K562 (cell line): ENCODE measurements around the gene CASP9. TPM values are rescaled to one million over a fixed set of nuclear protein-coding genes. Genes with fewer than 3 reads are reported as not detected.

Experiments
- ATAC-seq: fragments of 200-7000 bp; cut with Tn5 transposase; 3 replicates; pipeline ENCODE4 v1.9.1; 2020; ENCODE audit warnings: moderate library complexity
- Bru-seq: library from RNA; stranded (reverse); fragments of 400-500 nt; gene quantifications from one replicate; lab custom pipeline; 2021; lab: Mats Ljungman, UMichigan
- BruChase-seq, 2 experiments: library from RNA; stranded (reverse); fragments of 400-500 nt; gene quantifications; one replicate each; lab custom pipeline; 2021; lab: Mats Ljungman, UMichigan
- BruUV-seq: library from RNA; stranded (reverse); fragments of 400-500 nt; replicated peaks from 2 replicates; lab custom pipeline; 2021; lab: Mats Ljungman, UMichigan
- CTCF ChIA-PET: fragments of 300-600 bp; formaldehyde crosslinking; extraction: SDS; loops from one replicate; lab custom pipeline; 2021; ENCODE audit warnings: low intra/inter-chr PET ratio; lab: Yijun Ruan, JAX
- POLR2A ChIA-PET: fragments of 300-600, 350-650 bp; sonication (Branson Sonifier 250); formaldehyde crosslinking; extraction: SDS; loops from one replicate; lab custom pipeline; 2021; ENCODE audit warnings: antibody characterized with exemption, inconsistent platforms; lab: Yijun Ruan, JAX
- DNase-seq, 4 experiments: peaks; one replicate each; pipeline versions ENCODE4 v3.0.0 to v3.0.0-alpha.2; 2011 to 2018; ENCODE audit warnings: low spot score in 3 of 4, mixed read lengths in 3 of 4; ENCODE audit errors: extremely low read depth in 1 of 4
- FAIRE-seq: peaks from 2 replicates; lab custom pipeline; 2011; peaks lifted over from hg19 to GRCh38; lab: Jason Lieb, UNC
- H2AFZ ChIP-seq: 2 replicates; pipeline ENCODE4 v1.6.0; 2011; ENCODE audit warnings: low read depth, low read length, control low read depth, inconsistent platforms
- H3K27ac ChIP-seq: fragments of 200-600 bp; 3 replicates; pipeline ENCODE4 v1.8.0; 2011; ENCODE audit warnings: low read depth, mild to moderate bottlenecking, control low read depth, inconsistent platforms, low read length, moderate library complexity, mixed read lengths; ENCODE audit errors: extremely low read depth
- H3K27me3 ChIP-seq, 2 experiments: fragments of 300-600 bp in 1 of 2; 2 replicates in 1 of 2; 3 replicates in 1 of 2; pipeline versions ENCODE4 v1.6.0 to v1.8.0; 2011; ENCODE audit warnings: inconsistent platforms in 2 of 2, low read length in 2 of 2, mild to moderate bottlenecking in 1 of 2, mixed read lengths in 1 of 2, moderate library complexity in 1 of 2; ENCODE audit not compliant: control insufficient read depth in 2 of 2, insufficient read depth in 2 of 2
- H3K36me3 ChIP-seq: fragments of 300-600 bp; 3 replicates; pipeline ENCODE4 v1.8.0; 2011; ENCODE audit warnings: mild to moderate bottlenecking, low read length, inconsistent platforms; ENCODE audit not compliant: control insufficient read depth, insufficient read depth
- H3K4me1 ChIP-seq, 2 experiments: fragments of 200-600 bp in 1 of 2; replicated peaks in 1 of 2; 2 replicates in 1 of 2; 3 replicates in 1 of 2; pipeline versions ENCODE4 v1.5.1 to v1.8.0; 2011; ENCODE audit warnings: inconsistent platforms in 2 of 2, low read length in 2 of 2, mild to moderate bottlenecking in 1 of 2, mixed read lengths in 1 of 2, moderate library complexity in 1 of 2; ENCODE audit not compliant: control insufficient read depth in 2 of 2, insufficient read depth in 2 of 2
- H3K4me2 ChIP-seq: 2 replicates; pipeline ENCODE4 v1.6.1; 2011; ENCODE audit warnings: low read length, control low read depth, inconsistent platforms, mixed read lengths; ENCODE audit not compliant: insufficient read depth
- H3K4me3 ChIP-seq: fragments of 200-600 bp; sonication (generic), shearing (Covaris generic); 2 replicates; pipeline ENCODE4 v1.5.1; 2016; ENCODE audit warnings: control low read depth, inconsistent platforms
- H3K79me2 ChIP-seq: fragments of 200-600 bp; 3 replicates; pipeline ENCODE4 v1.8.0; 2011; ENCODE audit warnings: low read length, inconsistent platforms; ENCODE audit not compliant: control insufficient read depth, insufficient read depth
- H3K9ac ChIP-seq, 2 experiments: 2 replicates each; pipeline versions ENCODE4 v1.6.0 to v1.6.1; 2011; ENCODE audit warnings: low read depth in 2 of 2, low read length in 2 of 2, control low read depth in 1 of 2, inconsistent platforms in 1 of 2, mild to moderate bottlenecking in 1 of 2, mixed read lengths in 1 of 2; ENCODE audit not compliant: insufficient read depth in 1 of 2
- H3K9me1 ChIP-seq: one replicate; pipeline ENCODE4 v1.6.0; 2011; ENCODE audit warnings: inconsistent platforms, mild to moderate bottlenecking, low read length, moderate library complexity; ENCODE audit not compliant: control insufficient read depth, insufficient read depth
- H3K9me3 ChIP-seq: replicated peaks from 2 replicates; pipeline ENCODE4 v1.5.1; 2011; ENCODE audit warnings: low read depth, low read length, inconsistent platforms; ENCODE audit not compliant: control insufficient read depth, insufficient read depth
- H4K20me1 ChIP-seq: replicated peaks from 2 replicates; pipeline ENCODE4 v1.6.1; 2011; ENCODE audit warnings: low read length, inconsistent platforms, mixed read lengths; ENCODE audit not compliant: control insufficient read depth, insufficient read depth
- EGR1 ChIP-seq: fragments of 450-650 bp; conservative IDR thresholded peaks from 2 replicates; pipeline ENCODE4 v1.6.1; 2017; ENCODE audit warnings: mild to moderate bottlenecking
- ETV1 ChIP-seq: fragments of 450-650 bp; conservative IDR thresholded peaks from 2 replicates; pipeline ENCODE4 v1.6.1; 2016; ENCODE audit warnings: missing genetic modification characterization, control low read depth, low read depth, missing compliant biosample characterization
- GABPB1 ChIP-seq: sonication (generic); formaldehyde crosslinking; IDR thresholded peaks from 2 replicates; pipeline ENCODE4 v1.8.0; 2022; ENCODE audit warnings: mild to moderate bottlenecking, missing genetic modification reagents
- GTF3C2 ChIP-seq: IDR thresholded peaks from 3 replicates; pipeline ENCODE4 v1.6.1; 2011; ENCODE audit warnings: borderline replicate concordance, mild to moderate bottlenecking, moderate library complexity; ENCODE audit not compliant: insufficient read length; ENCODE audit errors: extremely low read depth
- HDAC1 ChIP-seq, 2 experiments: fragments of 450-650 bp; IDR thresholded peaks; 2 replicates each; pipeline ENCODE4 v1.6.1; 2016 to 2017; ENCODE audit warnings: inconsistent platforms in 1 of 2, mild to moderate bottlenecking in 1 of 2, moderate library complexity in 1 of 2
- ILK ChIP-seq: fragments of 450-650 bp; IDR thresholded peaks from 2 replicates; pipeline ENCODE4 v1.6.1; 2016; ENCODE audit warnings: missing genetic modification characterization, low read depth, mild to moderate bottlenecking, missing compliant biosample characterization, moderate library complexity, borderline replicate concordance
- NFIX ChIP-seq: fragments of 250-450 bp; sonication (Bioruptor Pico); IDR thresholded peaks from 2 replicates; pipeline ENCODE4 v1.4.0; 2020; ENCODE audit warnings: low read depth, mild to moderate bottlenecking, moderate library complexity
- POLR2A ChIP-seq: fragments of 450-650 bp; conservative IDR thresholded peaks from 2 replicates; pipeline ENCODE4 v1.6.1; 2016
- SOX6 ChIP-seq: fragments of 450-650 bp; IDR thresholded peaks from 2 replicates; pipeline ENCODE4 v1.6.1; 2014; ENCODE audit warnings: mild to moderate bottlenecking
- ZBED1 ChIP-seq: IDR thresholded peaks from 2 replicates; pipeline ENCODE4 v1.6.1; 2014
- ZNF444 ChIP-seq: fragments of 250-450 bp; sonication (Bioruptor Pico); IDR thresholded peaks from 2 replicates; pipeline ENCODE4 v1.4.0; 2020; ENCODE audit warnings: mild to moderate bottlenecking, moderate library complexity
- WGBS: fragments of 100-300 bp; shearing (Covaris generic); methylation state at CpG from one replicate; pipeline ENCODE4 v1.1.6; 2016; ENCODE audit warnings: low coverage, mixed read lengths; ENCODE audit not compliant: insufficient coverage; ENCODE audit errors: missing lambda C conversion rate; 5-methylcytosine and 5-hydroxymethylcytosine counted together
- in situ Hi-C: fragments of 300-500 bp; cut with MboI; formaldehyde crosslinking; loops from 4 replicates; pipeline ENCODE4 v1.15.0; 2018; ENCODE audit warnings: inconsistent platforms, mixed read lengths
- intact Hi-C: fragments of 100-400 bp; cut with micrococcal nuclease; formaldehyde crosslinking; loops from 2 replicates; pipeline ENCODE4 v1.14.2; 2022
- long read RNA-seq, 3 experiments: library from polyadenylated mRNA in 2 of 3; library from RNA in 1 of 3; unstranded in 2 of 3; stranded (forward) in 1 of 3; transcript quantifications; one replicate each; pipeline ENCODE4 v2.0.0, GENCODE V29; 2019 to 2022
- polyA minus RNA-seq, 3 experiments: library from RNA; depleted of rRNA, polyadenylated mRNA; stranded (reverse); fragments of >200 nt; gene quantifications; 2 replicates each; pipeline ENCODE4 v1.2.3, GENCODE V29; 2011
- polyA plus RNA-seq, 8 experiments: library from polyadenylated mRNA; depleted of rRNA in 4 of 8; stranded (reverse) in 5 of 8; unstranded in 3 of 8; fragments of >200 nt; fragmentation: Nextera tagmentation in 2 of 8; fragmentation: Illumina TruSeq in 1 of 8; extraction: Ambion mirVana in 2 of 8; extraction: Trizol in 1 of 8; gene quantifications; 2 replicates each; pipeline versions ENCODE4 v1.2.1 to v1.2.3, GENCODE V29; 2011 to 2014; ENCODE audit warnings: inconsistent platforms in 1 of 8, missing spikeins in 1 of 8
- total RNA-seq, 7 experiments: library from RNA; depleted of rRNA in 6 of 7; stranded (reverse); fragments of >200 nt in 6 of 7; fragmentation: Illumina TruSeq in 2 of 7; extraction: Trizol in 2 of 7; gene quantifications; 2 replicates each; pipeline versions ENCODE4 v1.2.1 to v1.2.3, GENCODE V29; 2011 to 2021; ENCODE audit warnings: low replicate concordance in 1 of 7
- TF ChIP-seq, protein P1 (sequence below): fragments of 250-450 bp; sonication (Bioruptor Pico); IDR thresholded peaks from 2 replicates; pipeline ENCODE4 v1.9.0; 2021; ENCODE audit warnings: mild to moderate bottlenecking, inconsistent platforms

The CASP9 gene
- total RNA-seq (2011; cell fraction: chromatin; rRNA removed; ENCODE audit: low replicate concordance): 39.0 and 62.3 TPM in 2 replicates
- total RNA-seq (2011; cell fraction: nucleolus; rRNA removed): 32.2 and 37.4 TPM in 2 replicates
- 33.4 and 38.2 TPM in 2 replicates for total RNA-seq (2011; cell fraction: nucleoplasm; rRNA removed)
- 30.7 and 35.7 TPM in 2 replicates for total RNA-seq (2014; rRNA removed)
- total RNA-seq (2014; rRNA removed; fragmentation: Illumina TruSeq; extraction: Trizol): 23.5 and 25.4 TPM in 2 replicates
- 25.2 and 25.5 TPM in 2 replicates for total RNA-seq (2015; rRNA removed; fragmentation: Illumina TruSeq; extraction: Trizol)
- 30.5 and 31.7 TPM in 2 replicates for total RNA-seq (2021)
- polyA plus RNA-seq (2011; rRNA removed): 54.1 and 66.1 TPM in 2 replicates
- 80.5 and 83.5 TPM in 2 replicates for polyA plus RNA-seq (2011; cell fraction: cytosol; rRNA removed)
- 61.4 and 80.3 TPM in 2 replicates for polyA plus RNA-seq (2011; cell fraction: nucleus; rRNA removed)
- 24.6 and 39.3 TPM in 2 replicates for polyA plus RNA-seq (2012)
- 37.4 and 38.9 TPM in 2 replicates for polyA plus RNA-seq (2014; fragmentation: Illumina TruSeq; extraction: Trizol)
- 10 to 100 TPM; 10.8 to 13.9 TPM for polyA plus RNA-seq (2014; fragmentation: Nextera tagmentation; extraction: Ambion mirVana)
- 30.9 and 39.1 TPM in 2 replicates for polyA plus RNA-seq (2014; rRNA removed)
- polyA minus RNA-seq (2011; rRNA and poly(A)+ RNA removed): 38.5 and 40.2 TPM in 2 replicates
- polyA minus RNA-seq (2011; cell fraction: cytosol; rRNA and poly(A)+ RNA removed): 25.8 and 31.2 TPM in 2 replicates
- polyA minus RNA-seq (2011; cell fraction: nucleus; rRNA and poly(A)+ RNA removed): 15.8 and 29.1 TPM in 2 replicates
- Bru-seq, nascent RNA: percentile 77 among the genes with signal in this experiment
- BruChase-seq, experiment 1, labeled RNA remaining after a 2-hour chase: percentile 70 among the genes with signal in this experiment
- BruChase-seq, experiment 2, labeled RNA remaining after a 6-hour chase: percentile 70 among the genes with signal in this experiment
- long read RNA-seq, experiment 1, transcript CASP9-202 (5 exons, 1,621 nt): minor isoform, 11 of 114 reads
- long read RNA-seq, experiment 1, transcript CASP9-201 (9 exons, 2,019 nt): major isoform, 71 of 114 reads
- long read RNA-seq, experiment 1, partial matches to known transcripts: 5 of 114 reads
- long read RNA-seq, experiment 1, other reads (novel, unspliced or antisense): 25 of 114 reads
- long read RNA-seq, experiment 2, transcript CASP9-201 (9 exons, 2,019 nt): major isoform, 11 of 23 reads
- long read RNA-seq, experiment 2, partial matches to known transcripts: 3 of 23 reads
- long read RNA-seq, experiment 2, other reads (novel, unspliced or antisense): 7 of 23 reads
- long read RNA-seq, experiment 3, transcript CASP9-201 (9 exons, 2,019 nt): major isoform, 27 of 38 reads
- long read RNA-seq, experiment 3, partial matches to known transcripts: 2 of 38 reads
- long read RNA-seq, experiment 3, other reads (novel, unspliced or antisense): 5 of 38 reads

DNA sequence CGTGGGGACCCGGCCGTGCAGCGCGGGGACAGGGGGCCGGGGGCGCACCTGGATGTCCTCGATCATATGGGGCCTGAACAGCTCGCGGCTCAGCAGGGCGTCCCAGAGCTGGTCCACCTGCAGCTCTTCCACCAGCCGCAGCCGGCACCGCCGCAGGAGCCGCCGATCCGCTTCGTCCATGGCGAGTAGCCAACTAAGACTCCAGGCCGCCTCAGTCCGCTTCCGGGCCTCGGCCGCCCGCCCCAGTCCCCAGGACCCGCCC, at the start of gene CASP9:
Gene CASP9, minus strand, starts transcription at position 195 of the 262 bp plus-strand sequence. Its CDS starts 15 bp downstream, at position 180.
- intact Hi-C loops: loop anchor here (10.0 kb wide), 1 partner anchor 311 kb away; no protein-coding TSS in a partner anchor
- BruUV-seq: no TSS peak
- Histone ChIP-seq H3K27ac (peak within 1 kb of the TSS; percentile 96), H3K36me3 (peaks cover 7% of the 10 kb centered on the region; the same call in 2 of the 3 replicates), H3K4me3 (peak within 1 kb of the TSS; percentile 83), H3K79me2 (peaks cover 49% of the 10 kb centered on the region), H3K9ac (peak within 1 kb of the TSS; percentile 92 to 94), H2AFZ (peak within 1 kb of the TSS; percentile 96), H3K4me2 (peak within 1 kb of the TSS; percentile 93), H3K9me1 (no peaks in the 10 kb centered on the region), H3K27me3 (no peaks in the 10 kb centered on the region), H3K4me1 (peaks cover 15 to 36% of the 10 kb centered on the region in 2 experiments), H4K20me1 (no peaks in the 10 kb centered on the region), H3K9me3 (no peaks in the 10 kb centered on the region)
- FAIRE-seq: no peak
- ATAC-seq: no peak
- ChIA-PET CTCF (interaction anchor here (0.6 kb wide), 1 partner anchor 117 kb away, joined by 3 read pairs; no protein-coding TSS in a partner anchor), POLR2A (interaction anchor here (0.6 to 1.2 kb wide), 4 partner anchors 9 to 1901 kb away, joined by 3 to 4 read pairs (median 4); no protein-coding TSS in a partner anchor)
- DNase-seq: no peak
- in situ Hi-C loops: no loop called here
- WGBS: 3% methylated on average over 20 of the region's 27 CpGs
- 0 out of 2 replicates have a peak, but pooled peaks have one; percentile 58 for TF ChIP-seq ZBED1
- peak; percentile 72 for TF ChIP-seq EGR1
- TF ChIP-seq SOX6: 0 out of 2 replicates have a peak, but pooled peaks have one; percentile 15
- TF ChIP-seq ILK (tag): no peak
- TF ChIP-seq, protein P1, sequence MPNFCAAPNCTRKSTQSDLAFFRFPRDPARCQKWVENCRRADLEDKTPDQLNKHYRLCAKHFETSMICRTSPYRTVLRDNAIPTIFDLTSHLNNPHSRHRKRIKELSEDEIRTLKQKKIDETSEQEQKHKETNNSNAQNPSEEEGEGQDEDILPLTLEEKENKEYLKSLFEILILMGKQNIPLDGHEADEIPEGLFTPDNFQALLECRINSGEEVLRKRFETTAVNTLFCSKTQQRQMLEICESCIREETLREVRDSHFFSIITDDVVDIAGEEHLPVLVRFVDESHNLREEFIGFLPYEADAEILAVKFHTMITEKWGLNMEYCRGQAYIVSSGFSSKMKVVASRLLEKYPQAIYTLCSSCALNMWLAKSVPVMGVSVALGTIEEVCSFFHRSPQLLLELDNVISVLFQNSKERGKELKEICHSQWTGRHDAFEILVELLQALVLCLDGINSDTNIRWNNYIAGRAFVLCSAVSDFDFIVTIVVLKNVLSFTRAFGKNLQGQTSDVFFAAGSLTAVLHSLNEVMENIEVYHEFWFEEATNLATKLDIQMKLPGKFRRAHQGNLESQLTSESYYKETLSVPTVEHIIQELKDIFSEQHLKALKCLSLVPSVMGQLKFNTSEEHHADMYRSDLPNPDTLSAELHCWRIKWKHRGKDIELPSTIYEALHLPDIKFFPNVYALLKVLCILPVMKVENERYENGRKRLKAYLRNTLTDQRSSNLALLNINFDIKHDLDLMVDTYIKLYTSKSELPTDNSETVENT (CRISPR knock-in tag): 0 out of 2 replicates have a peak, but pooled peaks have one; percentile 41
- no peak for TF ChIP-seq GTF3C2
- TF ChIP-seq NFIX (CRISPR knock-in tag): 0 out of 2 replicates have a peak, but pooled peaks have one; percentile 38
- TF ChIP-seq HDAC1 (IDR thresholded peaks at IDR 0.05): peak in 1 of 2 experiments; percentile 58; a peak in 2 of 4 replicates
- TF ChIP-seq ETV1 (tag): peak; percentile 49; the same call in 1 of the 2 replicates
- TF ChIP-seq GABPB1 (CRISPR knock-in tag): peak; percentile 83
- no peak for TF ChIP-seq ZNF444 (CRISPR knock-in tag)
- TF ChIP-seq POLR2A: peak; percentile 79
